Head of caudate nucleus (tissue), 42 donors: ENCODE data around the gene KCNH6.

Experiments
- DNase-seq, 42 donors: peaks; one replicate each; pipeline versions ENCODE4 v3.0.0 to v3.0.0-alpha.2; 2020 to 2021; ENCODE audit warnings: mixed read lengths in 7 of 42
- intact Hi-C: fragments of 100-400 bp; cut with DNase I; formaldehyde crosslinking; loops from one replicate; pipeline ENCODE4 v1.15.0; 2022

Gene KCNH6

DNA sequence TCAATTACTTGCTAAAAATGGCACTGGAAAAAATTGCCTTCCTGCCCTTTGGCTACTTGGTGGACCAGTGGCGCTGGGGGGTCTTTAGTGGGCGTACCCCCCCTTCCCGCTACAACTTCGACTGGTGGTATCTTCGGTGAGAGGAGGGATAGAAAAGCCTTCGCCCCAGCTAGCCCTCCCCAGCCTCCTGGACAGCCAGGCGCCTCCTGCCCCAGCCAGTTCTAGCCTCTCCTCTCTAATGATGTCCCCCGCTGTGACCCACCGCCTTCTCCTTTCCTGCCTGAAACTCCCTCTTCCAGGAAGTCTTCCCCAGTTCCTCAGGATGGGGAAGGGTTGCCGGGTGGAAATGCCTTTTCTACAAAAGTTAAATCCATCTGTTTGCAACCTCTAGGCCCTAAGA, 40.1 kb upstream of the KCNH6 start:
- no peak for DNase-seq
- intact Hi-C loops: no loop called here

DNA sequence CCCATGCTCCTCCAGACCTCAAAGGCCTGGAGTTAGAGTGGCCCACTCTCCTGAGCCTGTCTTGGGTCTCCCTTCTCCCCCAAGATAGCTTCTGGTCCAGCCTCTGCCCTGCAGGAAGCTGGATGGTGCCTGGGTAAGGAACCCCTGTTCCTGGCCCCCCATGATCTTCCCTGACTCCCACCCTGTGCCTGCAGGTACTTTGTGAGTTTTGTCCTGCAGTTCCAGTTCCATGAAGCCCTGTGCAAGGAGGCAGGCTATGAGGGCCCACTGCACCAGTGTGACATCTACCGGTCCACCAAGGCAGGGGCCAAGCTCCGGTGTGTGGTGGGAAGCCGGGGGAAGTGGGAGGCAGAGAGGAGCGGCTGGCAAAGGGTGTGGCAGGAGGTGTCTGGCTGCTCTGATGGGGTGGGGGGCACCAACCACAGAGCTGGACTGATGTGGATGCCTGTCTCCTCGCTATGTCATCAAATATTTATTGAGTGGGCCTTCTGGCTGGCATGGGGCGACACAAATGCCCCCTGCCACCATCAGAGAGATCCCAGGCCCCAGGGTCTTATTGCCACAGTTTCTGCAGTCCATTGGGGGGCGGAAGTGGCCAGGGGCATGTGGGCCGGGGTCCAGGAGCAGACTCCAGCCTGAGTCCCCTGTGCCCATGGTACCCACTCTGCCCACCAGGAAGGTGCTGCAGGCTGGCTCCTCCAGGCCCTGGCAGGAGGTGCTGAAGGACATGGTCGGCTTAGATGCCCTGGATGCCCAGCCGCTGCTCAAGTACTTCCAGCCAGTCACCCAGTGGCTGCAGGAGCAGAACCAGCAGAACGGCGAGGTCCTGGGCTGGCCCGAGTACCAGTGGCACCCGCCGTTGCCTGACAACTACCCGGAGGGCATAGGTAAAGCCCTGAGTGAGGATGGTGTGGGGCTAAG, 39.2 kb upstream of the KCNH6 start:
- no peak for DNase-seq
- intact Hi-C loops: no loop called here

- intact Hi-C loops: no loop called here
- DNase-seq: no peak
These were observed 36.7 kb upstream of the KCNH6 start for GRCh38 chr17:63486317-63487013.

- no peak for DNase-seq
- intact Hi-C loops: no loop called here
These were observed 36.2 kb upstream of the KCNH6 start for GRCh38 chr17:63487014-63487339.

DNA sequence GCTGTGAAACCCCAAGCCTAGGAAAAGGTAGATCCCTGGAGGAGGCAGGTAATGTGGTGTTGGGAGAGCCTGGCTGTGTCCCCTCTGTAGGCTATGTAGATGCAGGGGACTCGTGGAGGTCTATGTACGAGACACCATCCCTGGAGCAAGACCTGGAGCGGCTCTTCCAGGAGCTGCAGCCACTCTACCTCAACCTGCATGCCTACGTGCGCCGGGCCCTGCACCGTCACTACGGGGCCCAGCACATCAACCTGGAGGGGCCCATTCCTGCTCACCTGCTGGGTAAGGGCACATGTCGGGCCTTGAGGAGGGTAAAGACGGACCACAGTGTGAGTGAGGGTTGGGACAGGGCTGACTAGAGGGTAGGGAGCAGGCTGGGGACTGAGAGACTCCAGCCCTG, 34.3 kb upstream of the KCNH6 start:
- intact Hi-C loops: no loop called here
- DNase-seq: no peak

DNA sequence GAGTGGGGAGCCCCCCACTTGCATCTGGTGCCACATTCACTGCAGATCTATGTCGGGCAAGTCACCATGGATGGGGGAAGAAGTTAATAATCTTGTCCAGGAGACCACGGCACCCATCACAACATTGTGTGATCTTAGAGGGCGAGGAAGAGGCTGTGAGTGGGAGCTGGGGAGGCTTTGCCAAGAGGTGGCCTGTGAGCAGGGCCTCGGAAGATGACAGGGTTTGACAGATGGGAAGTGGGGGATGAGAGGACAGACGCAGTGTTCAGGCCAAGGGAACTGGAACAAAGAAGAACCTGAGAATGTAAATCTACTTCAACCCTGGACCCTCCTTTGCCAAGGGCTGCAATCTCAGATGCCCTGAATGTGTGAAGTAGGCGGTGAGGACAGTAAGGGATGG, 33.9 kb upstream of the KCNH6 start:
- intact Hi-C loops: no loop called here
- no peak for DNase-seq

DNA sequence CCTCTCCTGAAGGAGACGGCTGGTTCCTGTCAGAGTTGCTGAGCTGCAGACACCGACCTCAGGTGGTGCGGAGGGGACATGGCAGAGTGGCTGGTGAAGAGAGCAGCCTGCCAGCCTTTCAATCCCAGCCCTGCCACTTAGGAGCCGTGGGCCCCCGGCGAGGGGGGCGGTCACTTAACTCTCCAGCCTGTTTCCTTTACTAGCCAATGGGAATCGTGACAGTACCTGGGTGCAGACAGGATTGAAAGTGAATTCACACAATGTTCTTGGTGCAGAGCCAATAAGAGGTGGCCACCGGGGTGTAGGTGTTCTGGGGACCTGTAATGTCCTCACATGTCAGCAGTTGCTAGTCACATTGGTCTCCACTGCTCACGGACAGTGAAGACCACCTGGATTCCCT, 32.8 kb upstream of the KCNH6 start:
- DNase-seq: no peak
- intact Hi-C loops: no loop called here

- intact Hi-C loops: no loop called here
- no peak for DNase-seq
These were observed 32.2 kb upstream of the KCNH6 start for GRCh38 chr17:63490858-63491400.

- no peak for DNase-seq
- intact Hi-C loops: no loop called here
These were observed 31.7 kb upstream of the KCNH6 start for GRCh38 chr17:63491413-63491812.

- no peak for DNase-seq
- intact Hi-C loops: no loop called here
These were observed 31.1 kb upstream of the KCNH6 start for GRCh38 chr17:63491977-63492618.

DNA sequence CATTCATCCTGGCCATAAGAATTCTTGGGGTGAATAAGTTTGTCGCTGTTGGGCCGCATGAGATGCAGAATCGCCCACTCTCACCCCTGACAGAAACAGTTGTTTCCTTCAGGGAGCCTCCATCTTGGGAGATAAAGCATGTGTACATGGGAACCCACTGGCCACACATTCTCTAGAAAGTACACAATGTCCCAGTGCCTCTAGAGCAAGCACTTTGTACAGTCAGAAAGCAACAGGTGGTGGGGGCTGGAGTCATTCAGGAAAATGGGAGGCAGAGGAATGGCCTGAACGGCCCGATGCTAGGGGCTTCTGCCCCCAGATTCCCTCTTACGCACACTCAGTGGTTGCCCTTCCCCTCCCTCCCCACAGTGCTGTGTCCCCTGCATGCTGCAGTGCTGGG, 30.2 kb upstream of the KCNH6 start:
- DNase-seq: no peak
- intact Hi-C loops: no loop called here

DNA sequence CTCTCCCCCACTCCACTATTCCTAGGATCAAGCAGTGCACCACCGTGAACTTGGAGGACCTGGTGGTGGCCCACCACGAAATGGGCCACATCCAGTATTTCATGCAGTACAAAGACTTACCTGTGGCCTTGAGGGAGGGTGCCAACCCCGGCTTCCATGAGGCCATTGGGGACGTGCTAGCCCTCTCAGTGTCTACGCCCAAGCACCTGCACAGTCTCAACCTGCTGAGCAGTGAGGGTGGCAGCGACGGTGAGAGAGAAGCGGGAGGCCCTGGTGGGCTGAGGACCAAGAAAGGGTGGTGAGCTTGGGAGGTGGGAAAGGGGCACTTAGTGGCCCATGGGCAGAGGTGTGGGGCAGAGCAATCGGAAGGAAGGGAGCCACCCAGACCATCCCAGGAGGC, 29.7 kb upstream of the KCNH6 start:
- intact Hi-C loops: no loop called here
- DNase-seq: no peak

DNA sequence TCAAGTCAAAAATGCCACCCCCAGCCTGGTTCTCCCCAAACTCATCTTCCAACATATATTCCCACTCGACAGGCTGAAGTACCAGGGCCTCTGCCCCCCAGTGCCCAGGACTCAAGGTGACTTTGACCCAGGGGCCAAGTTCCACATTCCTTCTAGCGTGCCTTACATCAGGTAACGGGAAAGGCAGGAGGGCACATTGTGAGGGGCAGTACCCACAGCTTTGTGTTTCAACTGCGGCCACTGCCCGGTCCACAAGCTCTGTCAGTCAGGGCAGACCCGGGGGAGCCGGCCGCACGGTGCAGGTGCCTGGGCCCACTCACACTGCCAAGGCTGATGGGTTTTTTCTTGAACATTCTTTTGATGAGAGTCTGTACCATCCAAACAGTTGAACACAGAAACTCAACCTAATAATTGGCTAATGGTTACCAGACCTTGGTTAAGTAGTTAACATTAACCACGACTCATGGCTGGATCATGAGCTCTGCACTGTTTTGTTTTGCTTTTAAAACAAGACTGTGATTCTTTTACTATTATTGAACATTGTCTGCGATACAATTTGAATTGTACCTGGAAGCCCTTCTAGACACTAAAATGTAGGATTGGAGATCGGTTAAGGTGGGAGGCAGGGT, 28.7 kb upstream of the KCNH6 start:
- no peak for DNase-seq
- intact Hi-C loops: no loop called here

DNA sequence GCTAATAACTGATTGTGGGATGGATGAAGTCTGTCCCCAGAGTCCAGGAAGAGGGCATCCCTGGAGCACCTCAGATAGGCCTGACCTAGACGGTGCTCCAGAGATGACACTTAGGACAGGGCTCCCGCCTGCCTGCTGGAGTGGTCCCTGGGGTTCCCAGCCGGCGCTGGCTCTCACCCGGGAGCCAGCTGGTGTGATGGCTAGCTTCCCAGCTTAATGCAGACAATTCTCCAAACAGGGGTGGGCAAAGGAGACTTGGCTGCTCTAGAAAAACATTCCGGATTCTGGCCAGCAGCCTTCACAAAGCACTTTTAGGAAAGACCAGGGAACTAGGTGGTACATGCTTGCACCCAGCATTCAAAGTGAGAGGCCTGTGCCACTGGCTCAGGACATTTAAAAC, 27.7 kb upstream of the KCNH6 start:
- DNase-seq: no peak

DNA sequence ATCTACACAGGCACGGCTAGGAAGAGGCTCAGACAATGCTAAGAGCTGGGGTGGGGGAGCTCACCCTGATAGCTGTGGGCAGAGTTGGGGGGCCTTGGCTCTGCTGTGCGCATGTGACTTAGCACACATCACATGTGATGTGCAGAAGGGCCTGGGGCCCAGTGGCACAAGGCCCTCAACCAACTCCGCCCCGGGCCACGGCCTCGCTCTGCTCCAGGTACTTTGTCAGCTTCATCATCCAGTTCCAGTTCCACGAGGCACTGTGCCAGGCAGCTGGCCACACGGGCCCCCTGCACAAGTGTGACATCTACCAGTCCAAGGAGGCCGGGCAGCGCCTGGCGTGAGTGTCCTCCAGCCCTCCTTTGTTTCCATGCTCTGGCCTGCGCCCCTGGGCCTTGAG, 27.0 kb upstream of the KCNH6 start:
- intact Hi-C loops: no loop called here

More for the DNA sequence above, 27.7 kb upstream of the KCNH6 start:
- intact Hi-C loops: no loop called here

DNA sequence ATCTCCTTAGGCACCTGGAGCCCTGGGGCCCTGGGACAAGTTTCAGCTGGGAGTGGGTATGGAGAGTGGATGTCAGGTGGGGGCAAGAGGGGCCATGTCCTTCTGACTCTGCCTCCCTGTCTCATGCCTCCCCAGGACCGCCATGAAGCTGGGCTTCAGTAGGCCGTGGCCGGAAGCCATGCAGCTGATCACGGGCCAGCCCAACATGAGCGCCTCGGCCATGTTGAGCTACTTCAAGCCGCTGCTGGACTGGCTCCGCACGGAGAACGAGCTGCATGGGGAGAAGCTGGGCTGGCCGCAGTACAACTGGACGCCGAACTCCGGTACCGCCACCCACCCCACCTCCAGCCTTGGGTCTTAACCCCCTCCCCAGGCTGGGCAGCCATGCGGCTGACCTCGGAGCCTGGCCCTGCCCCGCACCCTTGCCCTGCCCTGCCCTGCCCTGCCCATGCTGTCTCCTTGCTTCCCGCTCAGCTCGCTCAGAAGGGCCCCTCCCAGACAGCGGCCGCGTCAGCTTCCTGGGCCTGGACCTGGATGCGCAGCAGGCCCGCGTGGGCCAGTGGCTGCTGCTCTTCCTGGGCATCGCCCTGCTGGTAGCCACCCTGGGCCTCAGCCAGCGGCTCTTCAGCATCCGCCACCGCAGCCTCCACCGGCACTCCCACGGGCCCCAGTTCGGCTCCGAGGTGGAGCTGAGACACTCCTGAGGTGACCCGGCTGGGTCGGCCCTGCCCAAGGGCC, 26.3 kb upstream of the KCNH6 start:
- DNase-seq: no peak
- intact Hi-C loops: no loop called here

More for the DNA sequence above, 27.0 kb upstream of the KCNH6 start:
- peak in 1 of 42 donors; percentile 31 for DNase-seq

DNA sequence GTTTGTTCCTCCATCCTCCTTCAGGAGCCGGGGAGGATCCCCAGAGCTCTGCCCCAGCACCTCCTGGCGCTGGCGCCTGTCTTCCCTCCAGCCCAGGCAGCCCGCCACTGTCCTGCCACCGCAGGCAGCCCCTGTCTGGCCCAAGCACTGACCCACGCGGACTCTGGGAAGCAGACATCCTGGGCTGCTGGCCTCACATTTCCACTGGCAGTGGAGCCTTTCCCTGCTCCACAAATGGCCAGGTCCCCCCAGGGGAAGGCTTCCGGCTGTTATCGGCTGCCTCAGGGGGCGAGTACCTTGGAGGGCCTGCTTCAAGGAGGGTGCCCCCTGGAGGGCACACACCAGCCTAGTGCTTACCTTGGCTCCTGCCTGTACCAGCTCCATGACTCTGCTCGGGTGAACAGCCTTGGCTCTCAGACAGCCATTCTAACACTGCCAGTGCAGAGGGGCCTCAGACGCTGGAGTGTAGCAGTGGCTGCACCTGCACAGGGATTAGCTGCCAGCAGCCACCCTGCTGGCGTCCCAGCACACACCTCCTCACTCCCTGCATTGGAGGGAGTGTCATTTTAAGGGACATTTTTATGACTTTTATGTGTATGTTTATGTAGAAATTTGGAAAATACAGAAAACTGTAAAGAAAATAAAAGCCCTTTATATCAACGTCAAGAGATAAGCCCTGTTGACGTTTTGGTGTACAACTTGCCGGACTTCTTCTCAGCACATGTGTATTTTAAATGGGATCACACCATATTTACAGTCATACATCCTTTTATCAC, 25.3 kb upstream of the KCNH6 start:
- peak in 13 of 42 donors; percentile 8 to 55 (median 32) for DNase-seq
- intact Hi-C loops: no loop called here

- DNase-seq: no peak
- intact Hi-C loops: no loop called here
These were observed 24.4 kb upstream of the KCNH6 start for GRCh38 chr17:63498626-63499195.
